Measurements from ENCODE around the gene ALDH1L1. TPM values are rescaled to one million over a fixed set of nuclear protein-coding genes. Genes with fewer than 3 reads are reported as not detected.

The ALDH1L1 gene
- total RNA-seq, 1 donor from 2014 or later, result 5.0 TPM

DNA sequence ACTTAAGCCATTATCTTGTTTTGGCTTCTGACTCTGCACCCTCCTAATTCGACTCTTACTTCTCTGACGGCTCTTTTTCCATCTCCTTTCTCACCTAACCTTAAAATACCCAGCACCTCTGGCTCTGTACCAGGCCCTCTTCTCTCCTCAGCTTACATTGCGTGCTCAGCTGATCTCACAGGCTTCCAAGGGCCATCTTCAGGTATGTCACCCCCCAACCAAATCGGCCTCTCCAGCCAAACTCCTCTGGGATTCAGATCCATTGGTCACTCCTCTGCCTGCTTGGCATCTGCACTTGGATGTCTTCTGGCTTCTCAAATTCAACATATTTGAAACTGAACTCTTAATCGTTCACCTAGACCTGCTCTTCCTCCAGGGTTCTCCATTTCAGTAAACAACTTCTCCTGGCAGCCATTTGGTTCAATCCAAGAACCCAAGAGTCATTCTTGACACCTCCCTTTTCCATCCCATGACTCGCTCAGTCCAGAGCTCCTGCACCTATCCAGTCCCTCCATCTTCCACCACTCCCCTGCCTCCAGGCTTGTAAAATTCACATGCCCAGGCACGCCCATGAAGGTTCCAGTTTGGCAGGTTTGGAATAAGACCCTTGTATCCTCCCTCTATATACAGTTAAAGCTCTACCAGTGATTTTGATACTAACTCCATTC, 61.2 kb downstream of the ALDH1L1 start:
- no peaks in the 10 kb centered on the region for H3K4me1 Mint-ChIP-seq (ENCODE audit: unreplicated experiment)
- peak; percentile 31 for DNase-seq (ENCODE audit: extremely low spot score, unreplicated experiment)
- H3K4me3 Mint-ChIP-seq, result no peak overlapping the region
- H3K27me3 Mint-ChIP-seq, result no peaks in the 10 kb centered on the region
- H3K27ac Mint-ChIP-seq, result peak overlapping the region; percentile 19
- peaks cover 8% of the 10 kb centered on the region for H3K9me3 Mint-ChIP-seq
- TF ChIP-seq, protein P1, sequence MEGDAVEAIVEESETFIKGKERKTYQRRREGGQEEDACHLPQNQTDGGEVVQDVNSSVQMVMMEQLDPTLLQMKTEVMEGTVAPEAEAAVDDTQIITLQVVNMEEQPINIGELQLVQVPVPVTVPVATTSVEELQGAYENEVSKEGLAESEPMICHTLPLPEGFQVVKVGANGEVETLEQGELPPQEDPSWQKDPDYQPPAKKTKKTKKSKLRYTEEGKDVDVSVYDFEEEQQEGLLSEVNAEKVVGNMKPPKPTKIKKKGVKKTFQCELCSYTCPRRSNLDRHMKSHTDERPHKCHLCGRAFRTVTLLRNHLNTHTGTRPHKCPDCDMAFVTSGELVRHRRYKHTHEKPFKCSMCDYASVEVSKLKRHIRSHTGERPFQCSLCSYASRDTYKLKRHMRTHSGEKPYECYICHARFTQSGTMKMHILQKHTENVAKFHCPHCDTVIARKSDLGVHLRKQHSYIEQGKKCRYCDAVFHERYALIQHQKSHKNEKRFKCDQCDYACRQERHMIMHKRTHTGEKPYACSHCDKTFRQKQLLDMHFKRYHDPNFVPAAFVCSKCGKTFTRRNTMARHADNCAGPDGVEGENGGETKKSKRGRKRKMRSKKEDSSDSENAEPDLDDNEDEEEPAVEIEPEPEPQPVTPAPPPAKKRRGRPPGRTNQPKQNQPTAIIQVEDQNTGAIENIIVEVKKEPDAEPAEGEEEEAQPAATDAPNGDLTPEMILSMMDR (conservative IDR thresholded peaks at IDR 0.05), result no peak
- no peaks in the 10 kb centered on the region for H3K36me3 Mint-ChIP-seq

DNA sequence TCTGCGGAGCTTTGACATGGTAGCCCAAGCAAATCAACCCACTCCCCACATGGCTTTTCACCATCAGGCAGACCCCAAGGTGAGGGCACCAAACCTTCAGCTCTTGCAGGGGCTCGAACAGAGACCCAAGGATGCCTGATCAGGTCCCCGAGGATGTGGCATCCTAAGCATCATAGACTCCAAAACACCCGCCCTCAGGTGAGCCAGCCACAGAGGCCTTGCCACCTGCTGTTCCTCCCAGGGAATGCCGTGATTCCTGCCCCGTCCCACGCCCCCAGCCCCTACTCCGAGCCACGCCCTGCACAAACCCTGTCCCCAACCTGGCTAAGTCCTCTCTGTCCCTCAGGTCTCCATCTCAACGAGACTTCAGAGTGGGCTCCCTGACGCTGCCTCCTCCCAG, 61.8 kb downstream of the ALDH1L1 start:
- DNase-seq (ENCODE audit: extremely low spot score, unreplicated experiment), result peak; percentile 52
- Mint-ChIP-seq H3K27me3 (no peaks in the 10 kb centered on the region), H3K27ac (peak overlapping the region; percentile 19), H3K4me3 (no peak overlapping the region), H3K9me3 (peaks cover 8% of the 10 kb centered on the region), H3K4me1 (ENCODE audit: unreplicated experiment) (no peaks in the 10 kb centered on the region), H3K36me3 (no peaks in the 10 kb centered on the region)
- TF ChIP-seq, protein P1 (conservative IDR thresholded peaks at IDR 0.05), result no peak

DNA sequence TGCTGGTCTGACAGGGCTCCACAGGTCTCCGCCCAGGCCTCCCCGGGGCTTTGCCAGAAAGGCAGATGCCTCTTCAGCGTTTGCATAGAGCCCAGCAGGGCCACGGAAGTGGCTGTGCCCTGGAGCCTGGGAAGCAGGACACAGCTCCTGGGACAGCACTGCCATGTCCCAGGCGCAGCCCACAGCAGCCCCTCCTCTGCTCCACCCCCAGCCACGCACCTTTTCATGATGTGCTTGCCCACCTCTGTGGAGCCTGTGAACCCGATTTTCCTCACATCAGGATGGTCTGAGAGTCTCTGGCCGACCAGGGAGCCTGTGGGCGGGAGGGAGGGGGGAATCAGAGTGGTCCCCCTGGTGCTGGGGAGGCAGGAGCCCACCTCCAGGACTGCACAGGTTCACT, 62.6 kb downstream of the ALDH1L1 start:
- TF ChIP-seq, protein P1 (conservative IDR thresholded peaks at IDR 0.05), result no peak
- DNase-seq (ENCODE audit: extremely low spot score, unreplicated experiment), result peak; percentile 54
- peaks cover 8% of the 10 kb centered on the region for H3K9me3 Mint-ChIP-seq
- H3K27me3 Mint-ChIP-seq, result no peaks in the 10 kb centered on the region
- no peaks in the 10 kb centered on the region for H3K4me1 Mint-ChIP-seq (ENCODE audit: unreplicated experiment)
- no peak overlapping the region for H3K27ac Mint-ChIP-seq
- H3K4me3 Mint-ChIP-seq, result no peak overlapping the region
- no peaks in the 10 kb centered on the region for H3K36me3 Mint-ChIP-seq

DNA sequence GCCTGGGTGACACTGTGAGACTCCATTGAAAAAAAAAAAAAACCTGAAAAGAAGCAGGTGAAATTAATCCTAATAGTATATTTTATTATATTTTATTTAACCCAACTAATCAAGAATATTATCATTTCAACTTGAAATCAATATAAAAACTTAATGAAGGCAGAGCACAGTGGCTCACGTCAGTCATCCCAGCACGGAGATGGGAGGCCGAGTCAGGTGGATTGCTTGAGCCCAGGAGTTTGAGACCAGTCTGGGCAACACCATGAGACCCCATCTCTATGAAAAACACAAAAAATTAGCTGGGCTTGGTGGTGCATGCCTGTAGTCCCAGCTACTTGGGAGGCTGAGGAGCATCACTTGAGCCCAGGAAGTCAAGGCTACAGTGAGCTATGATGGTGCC, 63.2 kb downstream of the ALDH1L1 start:
- Mint-ChIP-seq H3K9me3 (peaks cover 8% of the 10 kb centered on the region), H3K27ac (no peak overlapping the region), H3K36me3 (no peaks in the 10 kb centered on the region), H3K4me3 (no peak overlapping the region), H3K27me3 (no peaks in the 10 kb centered on the region), H3K4me1 (ENCODE audit: unreplicated experiment) (no peaks in the 10 kb centered on the region)
- TF ChIP-seq, protein P1 (conservative IDR thresholded peaks at IDR 0.05), result no peak
- no peak for DNase-seq (ENCODE audit: extremely low spot score, unreplicated experiment)

DNA sequence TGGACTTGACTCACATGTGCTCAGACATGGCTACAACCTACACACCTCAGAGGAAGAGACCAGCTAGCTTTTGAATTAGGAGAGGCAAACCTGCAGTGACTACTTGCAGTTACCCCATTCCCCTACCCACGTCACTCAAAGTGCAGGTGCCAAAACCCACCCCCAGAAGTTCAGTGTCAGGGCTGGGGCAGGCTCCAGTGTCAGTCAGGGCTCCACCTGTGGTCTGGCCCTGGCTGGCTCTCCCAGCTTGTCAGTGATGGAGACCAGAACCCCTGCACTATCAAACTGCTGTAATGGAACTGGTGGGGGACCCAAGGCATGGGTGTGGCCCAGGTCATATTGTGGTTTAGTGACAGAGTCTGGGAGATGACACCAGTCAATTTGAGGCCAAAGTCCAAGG, 63.9 kb downstream of the ALDH1L1 start:
- Mint-ChIP-seq H3K36me3 (no peaks in the 10 kb centered on the region), H3K4me1 (ENCODE audit: unreplicated experiment) (no peaks in the 10 kb centered on the region), H3K9me3 (peaks cover 8% of the 10 kb centered on the region), H3K27me3 (no peaks in the 10 kb centered on the region), H3K4me3 (no peak overlapping the region), H3K27ac (no peak overlapping the region)
- TF ChIP-seq, protein P1 (conservative IDR thresholded peaks at IDR 0.05), result no peak
- peak; percentile 37 for DNase-seq (ENCODE audit: extremely low spot score, unreplicated experiment)

Data from type B pancreatic cell (in vitro differentiated cells).